NCI-H226 (cell line): ENCODE data around the gene GCNT4.

ENCODE experiments used
- DNase-seq: peaks from one replicate; pipeline ENCODE4 v3.0.0-alpha.2; 2015

GCNT4 gene

GRCh38 chr5:75049456-75050351 is 2.7 kb downstream of the GCNT4 start:
- DNase-seq = peak; percentile 48

GRCh38 chr5:75048457-75048953 is 3.9 kb downstream of the GCNT4 start:
- DNase-seq = no peak

GRCh38 chr5:75047356-75047755 is 5.0 kb downstream of the GCNT4 start:
- no peak for DNase-seq

- DNase-seq = no peak
Measured at GRCh38 chr5:75046366-75047142, 5.8 kb downstream of the GCNT4 start.

- DNase-seq = no peak
Measured at GRCh38 chr5:75045071-75045470, 7.3 kb downstream of the GCNT4 start.

- DNase-seq = no peak
Measured at GRCh38 chr5:75044406-75044805, 8.0 kb downstream of the GCNT4 start.

GRCh38 chr5:75043633-75044264 is 8.6 kb downstream of the GCNT4 start:
- no peak for DNase-seq

GRCh38 chr5:75042522-75042921 is 9.8 kb downstream of the GCNT4 start:
- peak; percentile 41 for DNase-seq

GRCh38 chr5:75040973-75041372 is 11.4 kb downstream of the GCNT4 start:
- DNase-seq = peak; percentile 77

- DNase-seq = peak; percentile 94
Measured at GRCh38 chr5:75037106-75037505, 15.3 kb downstream of the GCNT4 start.

GRCh38 chr5:75034137-75034739 is 18.1 kb downstream of the GCNT4 start:
- DNase-seq = no peak

GRCh38 chr5:75031366-75031765 is 21.0 kb downstream of the GCNT4 start:
- DNase-seq = no peak

- DNase-seq = no peak
Measured at GRCh38 chr5:75028090-75028489, 24.3 kb downstream of the GCNT4 start.

- DNase-seq = no peak
Measured at GRCh38 chr5:75023368-75024159, 28.8 kb downstream of the GCNT4 start.

GRCh38 chr5:75021800-75022199 is 30.6 kb downstream of the GCNT4 start:
- DNase-seq = no peak

GRCh38 chr5:75021219-75021618 is 31.1 kb downstream of the GCNT4 start:
- DNase-seq = no peak

- no peak for DNase-seq
Measured at GRCh38 chr5:75020016-75020656, 32.2 kb downstream of the GCNT4 start.

- DNase-seq = peak; percentile 62
Measured at GRCh38 chr5:75018805-75019587, 33.4 kb downstream of the GCNT4 start.

- DNase-seq = peak; percentile 36
Measured at GRCh38 chr5:75017971-75018370, 34.4 kb downstream of the GCNT4 start.

- peak; percentile 61 for DNase-seq
Measured at GRCh38 chr5:75016896-75017295, 35.5 kb downstream of the GCNT4 start.

- DNase-seq = no peak
Measured at GRCh38 chr5:75012748-75013147, 39.6 kb downstream of the GCNT4 start.
